Caco-2 (cell line): ENCODE results near the gene MAP1LC3B2. TPM values are rescaled to one million over a fixed set of nuclear protein-coding genes. Genes with fewer than 3 reads are reported as not detected.
"Not testable (repeated sequence)": the region's sequence is repeated elsewhere in the genome, so short reads cannot be mapped to it uniquely, and the experiment has no call there.

Source experiments
- BruUV-seq: library from RNA; stranded (reverse); fragments of 400-500 nt; replicated peaks from 2 replicates; lab custom pipeline; 2021; lab: Mats Ljungman, UMichigan
- CTCF ChIA-PET: fragments of 300-600 bp; sonication (Branson Sonifier 250); formaldehyde crosslinking; loops from one replicate; lab custom pipeline; 2022; ENCODE audit warnings: antibody characterized with exemption; lab: Charles Lee
- POLR2A ChIA-PET: fragments of 300-600 bp; sonication (Branson Sonifier 250); formaldehyde crosslinking; loops from one replicate; lab custom pipeline; 2022; ENCODE audit warnings: antibody characterized with exemption; lab: Charles Lee
- DNase-seq, 2 experiments: peaks; one replicate each; pipeline versions ENCODE4 v3.0.0 to v3.0.0-alpha.2; 2020 to 2022
- H3K27me3 ChIP-seq: replicated peaks from 2 replicates; pipeline ENCODE4 v1.6.0; 2011; ENCODE audit warnings: low read length; ENCODE audit not compliant: control insufficient read depth, insufficient read depth
- H3K36me3 ChIP-seq: 2 replicates; pipeline ENCODE4 v1.5.1; 2011; ENCODE audit warnings: low read length; ENCODE audit not compliant: control insufficient read depth, insufficient read depth
- H3K4me1 ChIP-seq: fragments of 250-450 bp; sonication (Bioruptor Pico); 2 replicates; pipeline ENCODE4 v1.5.1; 2020; ENCODE audit warnings: mild to moderate bottlenecking
- H3K4me3 ChIP-seq: 2 replicates; pipeline ENCODE4 v1.5.1; 2011; ENCODE audit warnings: low read depth, mild to moderate bottlenecking, control low read depth, low read length
- H3K9me3 ChIP-seq: fragments of 250-450 bp; sonication (Bioruptor Pico); 2 replicates; pipeline ENCODE4 v1.5.1; 2020; ENCODE audit warnings: mild to moderate bottlenecking, moderate library complexity
- H3K27ac Mint-ChIP-seq: one replicate; pipeline ENCODE4 v1.8.0; 2022; ENCODE audit warnings: mixed read lengths; ENCODE audit not compliant: unreplicated experiment
- H3K27me3 Mint-ChIP-seq: one replicate; pipeline ENCODE4 v1.8.0; 2022; ENCODE audit warnings: mixed read lengths; ENCODE audit not compliant: insufficient read depth, unreplicated experiment
- H3K36me3 Mint-ChIP-seq: one replicate; pipeline ENCODE4 v1.8.0; 2022; ENCODE audit warnings: mild to moderate bottlenecking, mixed read lengths; ENCODE audit not compliant: insufficient read depth, unreplicated experiment
- H3K4me1 Mint-ChIP-seq: one replicate; pipeline ENCODE4 v1.8.0; 2022; ENCODE audit warnings: low read depth, mixed read lengths; ENCODE audit not compliant: unreplicated experiment
- H3K4me3 Mint-ChIP-seq: one replicate; pipeline ENCODE4 v1.8.0; 2022; ENCODE audit warnings: mild to moderate bottlenecking, moderate library complexity, mixed read lengths; ENCODE audit not compliant: unreplicated experiment
- H3K9me3 Mint-ChIP-seq: one replicate; pipeline ENCODE4 v1.8.0; 2022; ENCODE audit warnings: mixed read lengths; ENCODE audit not compliant: unreplicated experiment
- intact Hi-C: fragments of 100-400 bp; cut with micrococcal nuclease; formaldehyde crosslinking; loops from one replicate; pipeline ENCODE4 v1.10.0; 2022; ENCODE audit not compliant: unreplicated experiment
- total RNA-seq: library from RNA; stranded (reverse); gene quantifications from 2 replicates; pipeline ENCODE4 v1.2.3, GENCODE V29; 2022
- TF ChIP-seq, protein P1 (sequence below), 2 experiments: fragments of 200-600 bp in 1 of 2; IDR thresholded peaks; 1 replicate in 1 of 2; 2 replicates in 1 of 2; pipeline versions ENCODE4 v1.5.1 to v1.8.0; 2011 to 2022; ENCODE audit warnings: antibody characterized with exemption in 1 of 2, control low read depth in 1 of 2, inconsistent platforms in 1 of 2, low read depth in 1 of 2, low read length in 1 of 2, mild to moderate bottlenecking in 1 of 2, moderate library complexity in 1 of 2; ENCODE audit not compliant: insufficient read depth in 1 of 2, severe bottlenecking in 1 of 2, unreplicated experiment in 1 of 2

MAP1LC3B2 gene
- total RNA-seq, 1 experiment from 2014 or later, result not detected

GRCh38 chr12:116563262-116563661 lies 4.1 kb downstream of the MAP1LC3B2 start:
- TF ChIP-seq, protein P1, sequence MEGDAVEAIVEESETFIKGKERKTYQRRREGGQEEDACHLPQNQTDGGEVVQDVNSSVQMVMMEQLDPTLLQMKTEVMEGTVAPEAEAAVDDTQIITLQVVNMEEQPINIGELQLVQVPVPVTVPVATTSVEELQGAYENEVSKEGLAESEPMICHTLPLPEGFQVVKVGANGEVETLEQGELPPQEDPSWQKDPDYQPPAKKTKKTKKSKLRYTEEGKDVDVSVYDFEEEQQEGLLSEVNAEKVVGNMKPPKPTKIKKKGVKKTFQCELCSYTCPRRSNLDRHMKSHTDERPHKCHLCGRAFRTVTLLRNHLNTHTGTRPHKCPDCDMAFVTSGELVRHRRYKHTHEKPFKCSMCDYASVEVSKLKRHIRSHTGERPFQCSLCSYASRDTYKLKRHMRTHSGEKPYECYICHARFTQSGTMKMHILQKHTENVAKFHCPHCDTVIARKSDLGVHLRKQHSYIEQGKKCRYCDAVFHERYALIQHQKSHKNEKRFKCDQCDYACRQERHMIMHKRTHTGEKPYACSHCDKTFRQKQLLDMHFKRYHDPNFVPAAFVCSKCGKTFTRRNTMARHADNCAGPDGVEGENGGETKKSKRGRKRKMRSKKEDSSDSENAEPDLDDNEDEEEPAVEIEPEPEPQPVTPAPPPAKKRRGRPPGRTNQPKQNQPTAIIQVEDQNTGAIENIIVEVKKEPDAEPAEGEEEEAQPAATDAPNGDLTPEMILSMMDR (IDR thresholded peaks at IDR 0.05; ENCODE audit: insufficient read depth in 1 of 2, low read depth in 1 of 2, low read length in 1 of 2, severe bottlenecking in 1 of 2, unreplicated experiment in 1 of 2), result no peak
- CTCF ChIA-PET, result no interaction called here
- no peaks in the 10 kb centered on the region for H3K27me3 ChIP-seq
- intact Hi-C loops, result no loop called here
- POLR2A ChIA-PET, result no interaction called here
- Mint-ChIP-seq H3K4me1 (peaks cover 31% of the 10 kb centered on the region), H3K4me3 (no peak overlapping the region), H3K9me3 (peaks cover 30% of the 10 kb centered on the region), H3K36me3 (peaks cover 20% of the 10 kb centered on the region), H3K27me3 (no peaks in the 10 kb centered on the region), H3K27ac (no peak overlapping the region)
- peaks cover 29% of the 10 kb centered on the region for H3K9me3 ChIP-seq
- BruUV-seq, result no TSS peak
- no peak overlapping the region for H3K4me3 ChIP-seq
- no peaks in the 10 kb centered on the region for H3K36me3 ChIP-seq
- no peak for DNase-seq
- peaks cover 27% of the 10 kb centered on the region for H3K4me1 ChIP-seq

DNA sequence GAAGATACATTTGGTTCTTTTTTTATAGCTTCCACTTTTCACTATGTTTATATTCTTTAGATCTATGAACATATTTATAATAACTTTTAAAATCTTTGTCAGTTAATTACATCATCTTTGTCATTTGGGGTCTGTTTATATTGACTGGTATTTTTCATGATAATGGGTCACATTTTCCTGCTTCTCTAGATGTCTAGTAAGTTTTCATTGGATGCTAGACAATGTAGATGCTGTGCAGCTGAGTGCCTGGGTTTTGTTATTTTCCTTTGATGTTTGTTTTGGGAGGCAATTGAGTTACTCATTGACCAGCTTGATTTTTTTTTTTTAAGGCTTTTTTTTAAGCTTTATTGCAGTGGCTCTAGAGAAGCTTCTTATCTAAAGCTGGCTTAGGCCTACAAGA lies 4.9 kb downstream of the MAP1LC3B2 start:
- Histone ChIP-seq H3K4me3 (no peak overlapping the region), H3K27me3 (no peaks in the 10 kb centered on the region), H3K9me3 (peaks cover 29% of the 10 kb centered on the region), H3K4me1 (peaks cover 19% of the 10 kb centered on the region), H3K36me3 (no peaks in the 10 kb centered on the region)
- peaks cover 30% of the 10 kb centered on the region for H3K9me3 Mint-ChIP-seq
- TF ChIP-seq, protein P1 (IDR thresholded peaks at IDR 0.05; ENCODE audit: insufficient read depth in 1 of 2, low read depth in 1 of 2, low read length in 1 of 2, severe bottlenecking in 1 of 2, unreplicated experiment in 1 of 2), result no peak
- H3K27me3 Mint-ChIP-seq, result no peaks in the 10 kb centered on the region
- peaks cover 26% of the 10 kb centered on the region for H3K4me1 Mint-ChIP-seq
- ChIA-PET POLR2A (interaction anchor here (0.7 kb wide), 1 partner anchor 49 kb away, joined by 3 read pairs; no protein-coding TSS in a partner anchor), CTCF (interaction anchor here (0.6 kb wide), 1 partner anchor 25 kb away, joined by 3 read pairs; no protein-coding TSS in a partner anchor)
- peak in 1 of 2 experiments; percentile 40 for DNase-seq
- H3K27ac Mint-ChIP-seq, result peak overlapping the region; percentile 77
- no peak overlapping the region for H3K4me3 Mint-ChIP-seq
- intact Hi-C loops, result no loop called here
- BruUV-seq, result no TSS peak
- peaks cover 20% of the 10 kb centered on the region for H3K36me3 Mint-ChIP-seq

DNA sequence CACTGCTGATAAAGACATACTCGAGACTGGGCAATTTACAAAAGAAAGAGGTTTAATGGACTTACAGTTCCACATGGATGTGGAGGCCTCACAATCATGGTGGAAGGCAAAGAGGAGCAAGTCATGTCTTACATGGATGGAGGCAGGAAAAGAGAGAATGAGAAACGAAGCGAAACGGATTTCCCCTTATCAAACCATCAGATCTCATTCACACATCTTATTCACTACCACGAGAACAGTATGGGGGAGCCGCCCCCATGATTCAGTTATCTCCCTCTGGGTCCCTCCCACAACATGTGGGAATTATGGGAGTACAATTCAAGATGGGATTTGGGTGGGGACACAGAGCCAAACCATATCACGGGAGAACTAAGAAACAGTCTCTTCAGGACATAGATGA lies 6.0 kb downstream of the MAP1LC3B2 start:
- CTCF ChIA-PET, H3K27ac Mint-ChIP-seq, H3K27me3 Mint-ChIP-seq, POLR2A ChIA-PET, intact Hi-C loops, H3K27me3 ChIP-seq, H3K36me3 ChIP-seq, H3K4me3 ChIP-seq, H3K4me3 Mint-ChIP-seq, DNase-seq, BruUV-seq: not testable (repeated sequence)
- Histone ChIP-seq H3K9me3 (peaks cover 29% of the 10 kb centered on the region), H3K4me1 (peaks cover 12% of the 10 kb centered on the region)
- H3K4me1 Mint-ChIP-seq, result peaks cover 18% of the 10 kb centered on the region
- H3K36me3 Mint-ChIP-seq, result peaks cover 12% of the 10 kb centered on the region
- H3K9me3 Mint-ChIP-seq, result peaks cover 30% of the 10 kb centered on the region
